ENCODE measurements around the gene DISP3.
A peak's percentile ranks its signal among the peaks of the same experiment; 100 is the strongest.

DISP3 gene

GRCh38 chr1:11488966-11489625 is 10.1 kb downstream of the DISP3 start:
- FAIRE-seq, result no peak

- FAIRE-seq, result no peak
Measured at GRCh38 chr1:11492235-11492634, 13.3 kb downstream of the DISP3 start.

- FAIRE-seq, result no peak
Measured at GRCh38 chr1:11493972-11494655, 15.2 kb downstream of the DISP3 start.

- no peak for FAIRE-seq
Measured at GRCh38 chr1:11494771-11495170, 15.8 kb downstream of the DISP3 start.

GRCh38 chr1:11495579-11495978 is 16.6 kb downstream of the DISP3 start:
- no peak for FAIRE-seq

- no peak for FAIRE-seq
Measured at GRCh38 chr1:11496551-11497080, 17.7 kb downstream of the DISP3 start.

- no peak for FAIRE-seq
Measured at GRCh38 chr1:11498956-11499594, 20.1 kb downstream of the DISP3 start.

- no peak for FAIRE-seq
Measured at GRCh38 chr1:11499601-11500331, 20.8 kb downstream of the DISP3 start.

- no peak for FAIRE-seq
Measured at GRCh38 chr1:11500881-11501280, 21.9 kb downstream of the DISP3 start.

- FAIRE-seq, result no peak
Measured at GRCh38 chr1:11501491-11501897, 22.5 kb downstream of the DISP3 start.

GRCh38 chr1:11501906-11502485 is 23.0 kb downstream of the DISP3 start:
- FAIRE-seq, result no peak

GRCh38 chr1:11502516-11502915 is 23.6 kb downstream of the DISP3 start:
- FAIRE-seq, result no peak

- FAIRE-seq, result no peak
Measured at GRCh38 chr1:11504599-11504998, 25.6 kb downstream of the DISP3 start.

- peak; percentile 25 for FAIRE-seq
Measured at GRCh38 chr1:11505591-11506538, 26.9 kb downstream of the DISP3 start.

GRCh38 chr1:11507309-11507708 is 28.4 kb downstream of the DISP3 start:
- FAIRE-seq, result no peak

- no peak for FAIRE-seq
Measured at GRCh38 chr1:11513681-11514080, 34.7 kb downstream of the DISP3 start.

GRCh38 chr1:11514366-11514765 is 35.4 kb downstream of the DISP3 start:
- FAIRE-seq, result no peak

GRCh38 chr1:11515368-11516300 is 36.7 kb downstream of the DISP3 start:
- no peak for FAIRE-seq

- FAIRE-seq, result no peak
Measured at GRCh38 chr1:11516961-11517635, 38.1 kb downstream of the DISP3 start.
